Endothelial cell of umbilical vein (primary cell): ENCODE data around the gene PCSK6. TPM values are rescaled to one million over a fixed set of nuclear protein-coding genes. Genes with fewer than 3 reads are reported as not detected.

Experiments
- BruUV-seq: library from RNA; stranded (reverse); fragments of 400-500 nt; replicated peaks from 2 replicates; lab custom pipeline; 2021; lab: Mats Ljungman, UMichigan
- CTCF ChIA-PET: fragments of 300-600, 350-600 bp; sonication (Branson Sonifier 250); formaldehyde crosslinking; loops from one replicate; lab custom pipeline; 2021; ENCODE audit warnings: antibody characterized with exemption, inconsistent platforms; lab: Charles Lee
- POLR2A ChIA-PET: fragments of 300-600, 350-600 bp; sonication (Branson Sonifier 250); formaldehyde crosslinking; loops from one replicate; lab custom pipeline; 2021; ENCODE audit warnings: antibody characterized with exemption, inconsistent platforms; lab: Charles Lee
- DNase-seq: peaks from one replicate; pipeline ENCODE4 v3.0.0-alpha.2; 2011; ENCODE audit warnings: low read depth, low spot score
- FAIRE-seq: peaks from 2 replicates; lab custom pipeline; 2011; peaks lifted over from hg19 to GRCh38; lab: Jason Lieb, UNC
- H2AFZ ChIP-seq: 2 replicates; pipeline ENCODE4 v1.6.0; 2012; ENCODE audit warnings: low read depth, low read length, control low read depth, inconsistent platforms
- H3K27ac ChIP-seq: 2 replicates; pipeline ENCODE4 v1.5.1; 2011; ENCODE audit warnings: low read depth, mild to moderate bottlenecking, control low read depth, low read length, moderate library complexity; ENCODE audit not compliant: insufficient read depth
- H3K27me3 ChIP-seq, 2 experiments: 2 replicates each; pipeline versions ENCODE4 v1.6.0 to v1.6.1; 2011; ENCODE audit warnings: low read length in 2 of 2, mixed read lengths in 1 of 2; ENCODE audit not compliant: control insufficient read depth in 2 of 2, insufficient read depth in 2 of 2
- H3K36me3 ChIP-seq, 2 experiments: 2 replicates in 1 of 2; 3 replicates in 1 of 2; pipeline ENCODE4 v1.5.1; 2011; ENCODE audit warnings: low read length in 2 of 2, mild to moderate bottlenecking in 1 of 2, moderate library complexity in 1 of 2; ENCODE audit not compliant: control insufficient read depth in 2 of 2, insufficient read depth in 2 of 2; ENCODE audit errors: extremely low read depth in 1 of 2
- H3K4me1 ChIP-seq: 3 replicates; pipeline ENCODE4 v1.5.1; 2011; ENCODE audit warnings: mild to moderate bottlenecking, low read length; ENCODE audit not compliant: control insufficient read depth, insufficient read depth; ENCODE audit errors: extremely low read depth
- H3K4me2 ChIP-seq: 2 replicates; pipeline ENCODE4 v1.6.1; 2011; ENCODE audit warnings: low read length, control low read depth, mixed read lengths; ENCODE audit not compliant: insufficient read depth
- H3K4me3 ChIP-seq, 3 experiments: fragments of 200-600 bp in 1 of 3; sonication (generic), shearing (Covaris generic) in 1 of 3; replicated peaks in 1 of 3; 2 replicates each; pipeline ENCODE4 v1.5.1; 2011 to 2016; ENCODE audit warnings: control low read depth in 3 of 3, low read length in 3 of 3, mild to moderate bottlenecking in 2 of 3, inconsistent platforms in 1 of 3, low read depth in 1 of 3, moderate library complexity in 1 of 3; ENCODE audit not compliant: insufficient read depth in 1 of 3
- H3K79me2 ChIP-seq: 2 replicates; pipeline ENCODE4 v1.6.0; 2012; ENCODE audit warnings: low read length, inconsistent platforms; ENCODE audit not compliant: control insufficient read depth, insufficient read depth
- H3K9ac ChIP-seq: replicated peaks from 2 replicates; pipeline ENCODE3; 2011; ENCODE audit warnings: low read length, control low read depth; ENCODE audit not compliant: insufficient read depth; ENCODE audit errors: extremely low read depth
- H3K9me1 ChIP-seq: replicated peaks from 3 replicates; pipeline ENCODE4 v1.6.0; 2011; ENCODE audit warnings: mild to moderate bottlenecking, low read length; ENCODE audit not compliant: control insufficient read depth, insufficient read depth; ENCODE audit errors: extremely low read depth
- H3K9me3 ChIP-seq: replicated peaks from 2 replicates; pipeline ENCODE4 v1.5.1; 2012; ENCODE audit warnings: low read length, inconsistent platforms; ENCODE audit not compliant: control insufficient read depth, insufficient read depth
- H4K20me1 ChIP-seq: replicated peaks from 2 replicates; pipeline ENCODE3; 2011; ENCODE audit warnings: mild to moderate bottlenecking, low read length; ENCODE audit not compliant: control insufficient read depth, insufficient read depth; ENCODE audit errors: extremely low read depth
- CTCF ChIP-seq, 2 donors: IDR thresholded peaks; 1 replicate in 1 of 2; 2 replicates in 1 of 2; pipeline ENCODE4 v1.5.1; 2011; ENCODE audit warnings: low read length in 2 of 2, mild to moderate bottlenecking in 2 of 2, moderate library complexity in 2 of 2, control low read depth in 1 of 2, inconsistent platforms in 1 of 2, low read depth in 1 of 2; ENCODE audit not compliant: insufficient read depth in 1 of 2; ENCODE audit errors: extremely low read depth in 1 of 2
- EZH2 ChIP-seq: IDR thresholded peaks from 2 replicates; pipeline ENCODE4 v1.6.1; 2012; ENCODE audit warnings: borderline replicate concordance, low read depth, mild to moderate bottlenecking, moderate library complexity, low read length, inconsistent platforms; ENCODE audit not compliant: severe bottlenecking
- FOS ChIP-seq: IDR thresholded peaks from 2 replicates; pipeline ENCODE4 v1.6.1; 2011; ENCODE audit warnings: mild to moderate bottlenecking, low read length, moderate library complexity, borderline replicate concordance; ENCODE audit not compliant: insufficient read depth
- GATA2 ChIP-seq: IDR thresholded peaks from 2 replicates; pipeline ENCODE4 v1.7.0; 2011; ENCODE audit warnings: low read depth, mild to moderate bottlenecking, moderate library complexity, mixed read lengths, low read length; ENCODE audit not compliant: insufficient read length, insufficient read depth
- JUN ChIP-seq: IDR thresholded peaks from 2 replicates; pipeline ENCODE4 v1.6.1; 2011; ENCODE audit warnings: borderline replicate concordance, low read depth; ENCODE audit not compliant: insufficient read length, insufficient read depth
- MAX ChIP-seq: IDR thresholded peaks from 2 replicates; pipeline ENCODE4 v1.6.1; 2011; ENCODE audit not compliant: insufficient read depth, insufficient read length
- MYC ChIP-seq: IDR thresholded peaks from one replicate; pipeline ENCODE4 v1.6.1; 2011; ENCODE audit warnings: mild to moderate bottlenecking, low read depth, low read length
- POLR2A ChIP-seq: IDR thresholded peaks from 2 replicates; pipeline ENCODE4 v1.6.1; 2012; ENCODE audit warnings: low read depth, mild to moderate bottlenecking, control low read depth, low read length
- POLR2AphosphoS5 ChIP-seq: IDR thresholded peaks from 2 replicates; pipeline ENCODE4 v1.6.1; 2012; ENCODE audit warnings: low read depth, mild to moderate bottlenecking, control low read depth, low read length, moderate library complexity; ENCODE audit not compliant: insufficient read depth
- dilution Hi-C: fragments of 300-500 bp; cut with MboI; formaldehyde crosslinking; loops from one replicate; pipeline ENCODE4 v1.15.0; 2019; ENCODE audit warnings: low sequenced_read_pairs; ENCODE audit not compliant: extremely low pct_ligation_motif_present
- intact Hi-C: fragments of 100-400 bp; cut with micrococcal nuclease; formaldehyde crosslinking; loops from one replicate; pipeline ENCODE4 v1.10.0; 2022
- polyA plus RNA-seq, 4 experiments: library from polyadenylated mRNA; depleted of rRNA in 3 of 4; stranded (reverse) in 3 of 4; unstranded in 1 of 4; fragments of >200 nt; gene quantifications; 2 replicates each; pipeline versions ENCODE4 v1.2.1 to v1.2.3, GENCODE V29; 2011 to 2012; ENCODE audit warnings: missing spikeins in 1 of 4
- total RNA-seq: library from RNA; stranded (reverse); gene quantifications from 2 replicates; pipeline ENCODE4 v1.2.3, GENCODE V29; 2021

The PCSK6 gene
- total and polyA plus RNA-seq, 2 donors (not counting 3 experiments of a cell fraction or from before 2014, with no cell fraction given): 0.18 to 0.69 TPM

DNA sequence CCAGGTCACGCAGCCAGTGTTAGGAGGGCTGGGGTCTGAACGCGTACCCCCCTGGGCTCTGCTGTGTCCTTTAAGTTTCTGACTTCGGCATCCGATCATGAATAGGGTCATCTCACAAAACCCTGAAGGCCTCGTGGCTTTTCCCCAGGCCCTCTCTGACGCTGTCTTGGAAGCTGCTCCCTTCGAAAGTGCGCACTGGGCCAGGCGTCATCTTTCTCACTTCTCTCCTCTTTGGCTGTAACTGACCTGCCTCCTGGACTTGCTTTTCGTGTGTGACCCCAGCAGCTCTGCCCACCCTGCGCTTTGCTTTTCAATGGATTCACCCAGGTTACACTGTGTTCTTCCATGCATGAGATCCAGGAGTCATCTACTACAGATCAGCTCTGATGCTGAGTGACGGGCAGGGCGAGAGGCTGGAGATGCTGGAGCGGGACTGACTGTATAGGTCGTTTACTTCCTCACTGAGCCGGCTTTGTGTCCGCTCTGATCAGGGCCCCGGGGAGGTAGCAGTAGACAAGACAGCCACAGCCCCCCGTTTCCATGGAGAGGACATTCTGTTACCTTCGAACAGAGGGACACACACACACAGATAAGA is 45.0 kb upstream of the PCSK6 start:
- H3K4me1 ChIP-seq: no peaks in the 10 kb centered on the region
- no peaks in the 10 kb centered on the region for H3K27me3 ChIP-seq
- no peak overlapping the region for H3K4me3 ChIP-seq
- no peaks in the 10 kb centered on the region for H4K20me1 ChIP-seq
- ChIA-PET CTCF (no interaction called here), POLR2A (no interaction called here)
- no peak overlapping the region for H3K27ac ChIP-seq
- intact Hi-C loops: no loop called here
- BruUV-seq: no TSS peak
- no peak for FAIRE-seq
- no peaks in the 10 kb centered on the region for H3K79me2 ChIP-seq
- H3K9me3 ChIP-seq: no peaks in the 10 kb centered on the region
- dilution Hi-C loops: no loop called here
- H3K36me3 ChIP-seq: no peaks in the 10 kb centered on the region
- H3K9me1 ChIP-seq: no peaks in the 10 kb centered on the region
- no peak overlapping the region for H2AFZ ChIP-seq
- H3K9ac ChIP-seq: no peak overlapping the region
- no peak overlapping the region for H3K4me2 ChIP-seq
- TF ChIP-seq FOS (no peak), CTCF (IDR thresholded peaks at IDR 0.05; ENCODE audit: extremely low read depth in 1 of 2, insufficient read depth in 1 of 2, low read depth in 1 of 2, low read length in 2 of 2) (no peak), MYC (no peak), POLR2AphosphoS5 (no peak), EZH2 (no peak), MAX (no peak), JUN (no peak), GATA2 (no peak), POLR2A (no peak)
- no peak for DNase-seq
